Caco-2 (cell line): ENCODE measurements around the gene SKOR1. TPM values are rescaled to one million over a fixed set of nuclear protein-coding genes. Genes with fewer than 3 reads are reported as not detected.
A peak's percentile ranks its signal among the peaks of the same experiment; 100 is the strongest.

Source experiments
- BruUV-seq: library from RNA; stranded (reverse); fragments of 400-500 nt; replicated peaks from 2 replicates; lab custom pipeline; 2021; lab: Mats Ljungman, UMichigan
- CTCF ChIA-PET: fragments of 300-600 bp; sonication (Branson Sonifier 250); formaldehyde crosslinking; loops from one replicate; lab custom pipeline; 2022; ENCODE audit warnings: antibody characterized with exemption; lab: Charles Lee
- POLR2A ChIA-PET: fragments of 300-600 bp; sonication (Branson Sonifier 250); formaldehyde crosslinking; loops from one replicate; lab custom pipeline; 2022; ENCODE audit warnings: antibody characterized with exemption; lab: Charles Lee
- DNase-seq, 2 experiments: peaks; one replicate each; pipeline versions ENCODE4 v3.0.0 to v3.0.0-alpha.2; 2020 to 2022
- H3K27me3 ChIP-seq: replicated peaks from 2 replicates; pipeline ENCODE4 v1.6.0; 2011; ENCODE audit warnings: low read length; ENCODE audit not compliant: control insufficient read depth, insufficient read depth
- H3K36me3 ChIP-seq: 2 replicates; pipeline ENCODE4 v1.5.1; 2011; ENCODE audit warnings: low read length; ENCODE audit not compliant: control insufficient read depth, insufficient read depth
- H3K4me1 ChIP-seq: fragments of 250-450 bp; sonication (Bioruptor Pico); 2 replicates; pipeline ENCODE4 v1.5.1; 2020; ENCODE audit warnings: mild to moderate bottlenecking
- H3K4me3 ChIP-seq: 2 replicates; pipeline ENCODE4 v1.5.1; 2011; ENCODE audit warnings: low read depth, mild to moderate bottlenecking, control low read depth, low read length
- H3K9me3 ChIP-seq: fragments of 250-450 bp; sonication (Bioruptor Pico); 2 replicates; pipeline ENCODE4 v1.5.1; 2020; ENCODE audit warnings: mild to moderate bottlenecking, moderate library complexity
- H3K27ac Mint-ChIP-seq: one replicate; pipeline ENCODE4 v1.8.0; 2022; ENCODE audit warnings: mixed read lengths; ENCODE audit not compliant: unreplicated experiment
- H3K27me3 Mint-ChIP-seq: one replicate; pipeline ENCODE4 v1.8.0; 2022; ENCODE audit warnings: mixed read lengths; ENCODE audit not compliant: insufficient read depth, unreplicated experiment
- H3K36me3 Mint-ChIP-seq: one replicate; pipeline ENCODE4 v1.8.0; 2022; ENCODE audit warnings: mild to moderate bottlenecking, mixed read lengths; ENCODE audit not compliant: insufficient read depth, unreplicated experiment
- H3K4me1 Mint-ChIP-seq: one replicate; pipeline ENCODE4 v1.8.0; 2022; ENCODE audit warnings: low read depth, mixed read lengths; ENCODE audit not compliant: unreplicated experiment
- H3K4me3 Mint-ChIP-seq: one replicate; pipeline ENCODE4 v1.8.0; 2022; ENCODE audit warnings: mild to moderate bottlenecking, moderate library complexity, mixed read lengths; ENCODE audit not compliant: unreplicated experiment
- H3K9me3 Mint-ChIP-seq: one replicate; pipeline ENCODE4 v1.8.0; 2022; ENCODE audit warnings: mixed read lengths; ENCODE audit not compliant: unreplicated experiment
- CTCF ChIP-seq, 2 experiments: fragments of 200-600 bp in 1 of 2; IDR thresholded peaks; 1 replicate in 1 of 2; 2 replicates in 1 of 2; pipeline versions ENCODE4 v1.5.1 to v1.8.0; 2011 to 2022; ENCODE audit warnings: antibody characterized with exemption in 1 of 2, control low read depth in 1 of 2, inconsistent platforms in 1 of 2, low read depth in 1 of 2, low read length in 1 of 2, mild to moderate bottlenecking in 1 of 2, moderate library complexity in 1 of 2; ENCODE audit not compliant: insufficient read depth in 1 of 2, severe bottlenecking in 1 of 2, unreplicated experiment in 1 of 2
- intact Hi-C: fragments of 100-400 bp; cut with micrococcal nuclease; formaldehyde crosslinking; loops from one replicate; pipeline ENCODE4 v1.10.0; 2022; ENCODE audit not compliant: unreplicated experiment
- total RNA-seq: library from RNA; stranded (reverse); gene quantifications from 2 replicates; pipeline ENCODE4 v1.2.3, GENCODE V29; 2022

Gene SKOR1
- total RNA-seq, 1 experiment from 2014 or later: not detected

- no TSS peak for BruUV-seq
- TF ChIP-seq CTCF (IDR thresholded peaks at IDR 0.05; ENCODE audit: insufficient read depth in 1 of 2, low read depth in 1 of 2, low read length in 1 of 2, severe bottlenecking in 1 of 2, unreplicated experiment in 1 of 2): no peak
- ChIA-PET POLR2A (no interaction called here), CTCF (interaction anchor here (0.6 to 1.7 kb wide), 7 partner anchors 10 to 292 kb away, joined by 3 to 6 read pairs (median 3); partner anchors contain the start of gene PIAS1)
- H3K36me3 ChIP-seq: no peaks in the 10 kb centered on the region
- Mint-ChIP-seq H3K4me3 (peak overlapping the region; percentile 70), H3K9me3 (no peaks in the 10 kb centered on the region), H3K27ac (peak overlapping the region; percentile 80), H3K4me1 (peaks cover 15% of the 10 kb centered on the region), H3K27me3 (no peaks in the 10 kb centered on the region), H3K36me3 (no peaks in the 10 kb centered on the region)
- peaks cover 9% of the 10 kb centered on the region; the same call in 1 of the 2 replicates for H3K4me1 ChIP-seq
- H3K4me3 ChIP-seq: no peak overlapping the region
- DNase-seq: no peak
- H3K9me3 ChIP-seq: no peaks in the 10 kb centered on the region
- intact Hi-C loops: loop anchor here (1.0 to 5.0 kb wide), 6 partner anchors 22 to 292 kb away; partner anchors contain the start of genes PIAS1 and RNU6-1
- no peaks in the 10 kb centered on the region for H3K27me3 ChIP-seq
Observed at GRCh38 chr15:67862750-67863441, 37.6 kb downstream of the SKOR1 start.

DNA sequence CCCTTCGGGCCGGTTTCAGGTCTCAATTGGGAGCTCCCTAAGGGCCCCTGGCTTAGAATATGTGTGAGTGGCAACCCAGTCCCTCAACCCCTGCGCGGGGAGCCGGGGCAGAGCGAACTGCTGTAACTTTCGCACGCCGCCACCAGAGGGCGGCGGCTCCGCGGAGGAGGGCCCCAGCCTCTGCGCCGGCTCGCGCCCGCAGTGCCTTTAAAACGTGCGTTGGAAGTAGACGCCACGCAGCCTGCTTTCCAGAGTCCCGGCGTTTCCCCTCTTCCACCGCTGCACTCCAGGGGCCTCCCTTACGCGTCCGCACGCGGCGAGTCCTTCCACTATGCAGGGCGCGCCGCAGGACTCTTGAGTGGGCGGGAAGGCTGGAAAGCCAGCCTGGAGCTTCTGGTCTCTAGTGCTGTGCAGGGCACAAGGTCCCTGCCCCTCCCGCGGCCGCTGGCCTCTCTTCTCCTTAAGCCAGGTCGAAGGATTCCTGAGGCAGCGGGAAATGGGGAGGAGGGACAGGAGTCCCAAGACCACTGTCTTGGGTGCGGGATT, 38.2 kb downstream of the SKOR1 start:
- Histone ChIP-seq H3K4me3 (peak overlapping the region; percentile 45), H3K9me3 (no peaks in the 10 kb centered on the region), H3K4me1 (peaks cover 9% of the 10 kb centered on the region; the same call in 1 of the 2 replicates), H3K36me3 (no peaks in the 10 kb centered on the region), H3K27me3 (no peaks in the 10 kb centered on the region)
- peak overlapping the region; percentile 80 for H3K27ac Mint-ChIP-seq
- peak overlapping the region; percentile 70 for H3K4me3 Mint-ChIP-seq
- BruUV-seq: no TSS peak
- TF ChIP-seq CTCF (IDR thresholded peaks at IDR 0.05; ENCODE audit: insufficient read depth in 1 of 2, low read depth in 1 of 2, low read length in 1 of 2, severe bottlenecking in 1 of 2, unreplicated experiment in 1 of 2): peak; percentile 89 to 91
- POLR2A ChIA-PET: interaction anchor here (0.6 kb wide), 1 partner anchor 21 kb away, joined by 3 read pairs; no protein-coding TSS in a partner anchor
- no peaks in the 10 kb centered on the region for H3K27me3 Mint-ChIP-seq
- CTCF ChIA-PET: interaction anchor here (0.6 to 1.7 kb wide), 10 partner anchors 10 to 331 kb away, joined by 3 to 6 read pairs (median 4); partner anchors contain the start of gene PIAS1
- DNase-seq: peak; percentile 82 to 86
- no peaks in the 10 kb centered on the region for H3K9me3 Mint-ChIP-seq
- H3K4me1 Mint-ChIP-seq: peaks cover 15% of the 10 kb centered on the region
- no peaks in the 10 kb centered on the region for H3K36me3 Mint-ChIP-seq
- intact Hi-C loops: loop anchor here (1.0 to 5.0 kb wide), 6 partner anchors 23 to 292 kb away; partner anchors contain the start of genes PIAS1 and RNU6-1

GRCh38 chr15:67865331-67865730, 40.0 kb downstream of the SKOR1 start:
- no TSS peak for BruUV-seq
- Mint-ChIP-seq H3K27me3 (no peaks in the 10 kb centered on the region), H3K36me3 (no peaks in the 10 kb centered on the region), H3K4me1 (peaks cover 15% of the 10 kb centered on the region), H3K27ac (no peak overlapping the region), H3K9me3 (peaks cover 15% of the 10 kb centered on the region), H3K4me3 (no peak overlapping the region)
- no peaks in the 10 kb centered on the region for H3K27me3 ChIP-seq
- no peak for DNase-seq
- H3K4me1 ChIP-seq: peaks cover 9% of the 10 kb centered on the region; the same call in 1 of the 2 replicates
- intact Hi-C loops: no loop called here
- ChIA-PET POLR2A (no interaction called here), CTCF (no interaction called here)
- H3K36me3 ChIP-seq: no peaks in the 10 kb centered on the region
- TF ChIP-seq CTCF (IDR thresholded peaks at IDR 0.05; ENCODE audit: insufficient read depth in 1 of 2, low read depth in 1 of 2, low read length in 1 of 2, severe bottlenecking in 1 of 2, unreplicated experiment in 1 of 2): no peak
- no peak overlapping the region for H3K4me3 ChIP-seq
- H3K9me3 ChIP-seq: peaks cover 7% of the 10 kb centered on the region; the same call in 1 of the 2 replicates
